ENCODE data around the gene TSPAN32. TPM values are rescaled to one million over a fixed set of nuclear protein-coding genes. Genes with fewer than 3 reads are reported as not detected.

The TSPAN32 gene
- total RNA-seq, 4 donors from 2014 or later = not detected

GRCh38 chr11:2305788-2306451, 4.1 kb downstream of the TSPAN32 start:
- H3K27me3 ChIP-seq = no peaks in the 10 kb centered on the region
- H3K36me3 ChIP-seq = no peaks in the 10 kb centered on the region
- no peaks in the 10 kb centered on the region for H3K9me3 ChIP-seq
- no peak for DNase-seq
- ATAC-seq = peak in 1 of 2 donors; percentile 3
- intact Hi-C loops (cut with DNase I; ENCODE audit: low total_unique reads) = loop anchor here (1.0 to 10.0 kb wide), 5 partner anchors 71 to 589 kb away; partner anchors contain the start of gene CD81
- peaks cover 0 to 7% of the 10 kb centered on the region in 2 donors for H3K4me1 ChIP-seq
- TF ChIP-seq CTCF (IDR thresholded peaks at IDR 0.05 in 4 of 5, conservative IDR thresholded peaks at IDR 0.05 in 1 of 5) (no peak), POLR2A (IDR thresholded peaks at IDR 0.05) (no peak)
- in situ Hi-C loops (cut with MboI; ENCODE audit: low sequenced_read_pairs in 4 of 4) = no loop called here
- H3K4me3 ChIP-seq = no peak overlapping the region
- H3K27ac ChIP-seq = peak overlapping the region; percentile 26 to 68 (median 48)

GRCh38 chr11:2306452-2306823, 4.6 kb downstream of the TSPAN32 start:
- intact Hi-C loops (cut with DNase I; ENCODE audit: low total_unique reads) (loop anchor here (5.0 to 10.0 kb wide), 4 partner anchors 71 to 588 kb away; partner anchors contain the start of gene CD81), in situ Hi-C loops (cut with MboI; ENCODE audit: low sequenced_read_pairs in 4 of 4) (no loop called here)
- no peak for TF ChIP-seq CTCF (IDR thresholded peaks at IDR 0.05 in 4 of 5, conservative IDR thresholded peaks at IDR 0.05 in 1 of 5)
- no peak for TF ChIP-seq POLR2A (IDR thresholded peaks at IDR 0.05)
- H3K27me3 ChIP-seq = no peaks in the 10 kb centered on the region
- no peaks in the 10 kb centered on the region for H3K36me3 ChIP-seq
- peaks cover 0 to 7% of the 10 kb centered on the region in 2 donors for H3K4me1 ChIP-seq
- DNase-seq = no peak
- H3K9me3 ChIP-seq = no peaks in the 10 kb centered on the region
- H3K27ac ChIP-seq = peak overlapping the region; percentile 26 to 68 (median 48)
- no peak for ATAC-seq
- H3K4me3 ChIP-seq = no peak overlapping the region

GRCh38 chr11:2306877-2307500, 5.2 kb downstream of the TSPAN32 start:
- intact Hi-C loops (cut with DNase I; ENCODE audit: low total_unique reads) (loop anchor here (5.0 to 10.0 kb wide), 4 partner anchors 70 to 588 kb away; partner anchors contain the start of gene CD81), in situ Hi-C loops (cut with MboI; ENCODE audit: low sequenced_read_pairs in 4 of 4) (no loop called here)
- no peak for DNase-seq
- no peak for TF ChIP-seq POLR2A (IDR thresholded peaks at IDR 0.05)
- no peak for TF ChIP-seq CTCF (IDR thresholded peaks at IDR 0.05 in 4 of 5, conservative IDR thresholded peaks at IDR 0.05 in 1 of 5)
- H3K4me3 ChIP-seq = no peak overlapping the region
- H3K27ac ChIP-seq = no peak overlapping the region
- H3K4me1 ChIP-seq = peaks cover 0 to 7% of the 10 kb centered on the region in 2 donors
- H3K36me3 ChIP-seq = no peaks in the 10 kb centered on the region
- ATAC-seq = no peak
- no peaks in the 10 kb centered on the region for H3K9me3 ChIP-seq
- H3K27me3 ChIP-seq = no peaks in the 10 kb centered on the region

DNA sequence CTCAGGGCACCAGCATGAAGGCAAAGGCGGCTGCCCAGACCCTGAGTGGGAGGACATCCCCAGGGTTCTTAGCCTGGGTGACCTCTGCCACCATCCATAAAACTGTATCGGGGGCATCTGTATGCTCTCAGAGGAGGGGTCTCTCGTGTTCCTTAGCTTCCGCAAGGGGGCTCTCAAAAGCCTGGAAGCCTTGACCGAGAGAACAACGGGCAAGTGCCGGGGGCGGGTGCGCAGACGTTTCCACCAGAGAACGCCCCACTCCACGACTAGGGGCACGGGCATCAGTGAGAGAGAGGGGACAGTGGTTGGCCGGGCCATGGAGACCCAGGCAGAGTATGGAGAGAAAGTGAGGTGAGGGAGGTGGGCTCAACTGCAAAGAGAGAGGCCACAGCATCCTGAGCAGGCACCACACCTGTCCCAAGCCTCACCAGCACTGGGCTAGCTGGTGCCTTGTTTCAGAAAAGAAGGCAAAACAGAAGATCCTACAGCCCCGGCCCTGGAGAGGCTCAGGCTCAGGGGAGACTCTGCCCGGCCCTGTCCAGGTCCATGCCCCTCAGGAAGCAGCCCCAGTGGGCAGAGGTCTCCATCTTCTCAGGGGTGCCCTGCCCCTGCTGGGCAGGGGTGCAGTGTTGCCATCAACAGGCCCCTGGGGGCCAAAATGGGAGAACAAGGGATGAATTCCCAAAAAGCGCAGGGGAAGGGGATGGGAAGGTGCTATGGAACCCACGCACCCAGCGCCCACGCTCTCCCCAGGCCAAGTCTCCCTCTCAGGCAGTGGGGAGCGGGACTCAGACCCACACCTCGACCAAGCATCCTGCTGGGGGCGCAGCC, 5.9 kb downstream of the TSPAN32 start:
- in situ Hi-C loops (cut with MboI; ENCODE audit: low sequenced_read_pairs in 4 of 4) = no loop called here
- Histone ChIP-seq H3K27me3 (no peaks in the 10 kb centered on the region), H3K4me3 (no peak overlapping the region), H3K4me1 (peaks cover 0 to 7% of the 10 kb centered on the region in 2 donors), H3K9me3 (no peaks in the 10 kb centered on the region), H3K27ac (no peak overlapping the region), H3K36me3 (no peaks in the 10 kb centered on the region)
- ATAC-seq = no peak
- intact Hi-C loops (cut with DNase I; ENCODE audit: low total_unique reads) = loop anchor here (5.0 to 10.0 kb wide), 4 partner anchors 70 to 587 kb away; partner anchors contain the start of gene CD81
- DNase-seq = no peak
- no peak for TF ChIP-seq CTCF (IDR thresholded peaks at IDR 0.05 in 4 of 5, conservative IDR thresholded peaks at IDR 0.05 in 1 of 5)
- no peak for TF ChIP-seq POLR2A (IDR thresholded peaks at IDR 0.05)
